Astrocyte (in vitro differentiated cells and primary cell): ENCODE results near the gene NDST4. TPM values are rescaled to one million over a fixed set of nuclear protein-coding genes. Genes with fewer than 3 reads are reported as not detected.

Experiments used
- DNase-seq: peaks from one replicate; pipeline ENCODE4 v3.0.0-alpha.2; 2010; ENCODE audit warnings: low read depth
- FAIRE-seq: peaks from 2 replicates; lab custom pipeline; 2011; peaks lifted over from hg19 to GRCh38; lab: Jason Lieb, UNC
- H2AFZ ChIP-seq: 2 replicates; pipeline ENCODE4 v1.6.0; 2012; ENCODE audit warnings: low read depth, low read length, inconsistent platforms
- H3K27ac ChIP-seq: 2 replicates; pipeline ENCODE4 v1.5.1; 2011; ENCODE audit warnings: low read depth, low read length, inconsistent platforms
- H3K27me3 ChIP-seq: 2 replicates; pipeline ENCODE4 v1.6.0; 2011; ENCODE audit warnings: low read length, inconsistent platforms; ENCODE audit not compliant: insufficient read depth
- H3K36me3 ChIP-seq: 2 replicates; pipeline ENCODE4 v1.5.1; 2011; ENCODE audit warnings: low read length, inconsistent platforms; ENCODE audit not compliant: insufficient read depth
- H3K4me1 ChIP-seq: 2 replicates; pipeline ENCODE4 v1.5.1; 2011; ENCODE audit warnings: low read length, inconsistent platforms; ENCODE audit not compliant: insufficient read depth
- H3K4me2 ChIP-seq: 2 replicates; pipeline ENCODE4 v1.6.0; 2012; ENCODE audit warnings: low read length, inconsistent platforms
- H3K4me3 ChIP-seq: 2 replicates; pipeline ENCODE4 v1.5.1; 2011; ENCODE audit warnings: low read depth, mild to moderate bottlenecking, low read length, inconsistent platforms; ENCODE audit not compliant: insufficient read depth
- H3K79me2 ChIP-seq: 2 replicates; pipeline ENCODE4 v1.6.0; 2012; ENCODE audit warnings: mild to moderate bottlenecking, low read length, inconsistent platforms; ENCODE audit not compliant: insufficient read depth
- H3K9ac ChIP-seq: 2 replicates; pipeline ENCODE4 v1.6.0; 2012; ENCODE audit warnings: mild to moderate bottlenecking, low read length, inconsistent platforms
- H3K9me3 ChIP-seq: 2 replicates; pipeline ENCODE4 v1.5.1; 2012; ENCODE audit warnings: low read depth, mild to moderate bottlenecking, low read length, inconsistent platforms; ENCODE audit not compliant: insufficient read depth
- H4K20me1 ChIP-seq: 2 replicates; pipeline ENCODE4 v1.6.0; 2012; ENCODE audit warnings: low read length, inconsistent platforms; ENCODE audit not compliant: insufficient read depth
- H3K27ac Mint-ChIP-seq: one replicate; pipeline ENCODE4 v1.8.0; 2021; ENCODE audit warnings: mild to moderate bottlenecking, mixed read lengths; ENCODE audit not compliant: unreplicated experiment
- H3K27me3 Mint-ChIP-seq: one replicate; pipeline ENCODE4 v1.8.0; 2021; ENCODE audit warnings: low read depth, mixed read lengths; ENCODE audit not compliant: unreplicated experiment
- H3K36me3 Mint-ChIP-seq: one replicate; pipeline ENCODE4 v1.8.0; 2021; ENCODE audit warnings: low read depth, mixed read lengths; ENCODE audit not compliant: unreplicated experiment
- H3K4me1 Mint-ChIP-seq: one replicate; pipeline ENCODE4 v1.8.0; 2021; ENCODE audit warnings: low read depth, mixed read lengths; ENCODE audit not compliant: unreplicated experiment
- H3K4me3 Mint-ChIP-seq: one replicate; pipeline ENCODE4 v1.8.0; 2021; ENCODE audit warnings: mild to moderate bottlenecking, moderate library complexity, mixed read lengths; ENCODE audit not compliant: unreplicated experiment
- H3K9me3 Mint-ChIP-seq: one replicate; pipeline ENCODE4 v1.8.0; 2021; ENCODE audit warnings: mild to moderate bottlenecking, mixed read lengths; ENCODE audit not compliant: unreplicated experiment
- EZH2 ChIP-seq: IDR thresholded peaks from 2 replicates; pipeline ENCODE4 v1.6.1; 2012; ENCODE audit warnings: mild to moderate bottlenecking, low read length, inconsistent platforms; ENCODE audit not compliant: insufficient read depth
- total RNA-seq: library from RNA; stranded (reverse); gene quantifications from 2 replicates; pipeline ENCODE4 v1.2.1, GENCODE V29; 2021
- TF ChIP-seq, protein P1 (sequence below): IDR thresholded peaks from 2 replicates; pipeline ENCODE4 v1.5.1; 2011; ENCODE audit warnings: low read depth, mild to moderate bottlenecking, inconsistent platforms, low read length, moderate library complexity; ENCODE audit not compliant: insufficient read depth

The NDST4 gene
- total RNA-seq, 1 donor from 2014 or later, result not detected

GRCh38 chr4:115030281-115030680, 83.1 kb downstream of the NDST4 start:
- Histone ChIP-seq H3K4me1 (no peaks in the 10 kb centered on the region), H3K9ac (no peak overlapping the region), H2AFZ (no peak overlapping the region), H3K27ac (no peak overlapping the region), H3K4me3 (no peak overlapping the region), H3K9me3 (no peaks in the 10 kb centered on the region), H3K79me2 (no peaks in the 10 kb centered on the region), H3K27me3 (no peaks in the 10 kb centered on the region), H3K36me3 (no peaks in the 10 kb centered on the region), H4K20me1 (no peaks in the 10 kb centered on the region), H3K4me2 (no peak overlapping the region)
- FAIRE-seq (no peak), DNase-seq (no peak)
- Mint-ChIP-seq H3K4me1 (no peaks in the 10 kb centered on the region), H3K9me3 (no peaks in the 10 kb centered on the region), H3K27ac (no peak overlapping the region), H3K36me3 (no peaks in the 10 kb centered on the region), H3K27me3 (no peaks in the 10 kb centered on the region), H3K4me3 (no peak overlapping the region)
- TF ChIP-seq, protein P1, sequence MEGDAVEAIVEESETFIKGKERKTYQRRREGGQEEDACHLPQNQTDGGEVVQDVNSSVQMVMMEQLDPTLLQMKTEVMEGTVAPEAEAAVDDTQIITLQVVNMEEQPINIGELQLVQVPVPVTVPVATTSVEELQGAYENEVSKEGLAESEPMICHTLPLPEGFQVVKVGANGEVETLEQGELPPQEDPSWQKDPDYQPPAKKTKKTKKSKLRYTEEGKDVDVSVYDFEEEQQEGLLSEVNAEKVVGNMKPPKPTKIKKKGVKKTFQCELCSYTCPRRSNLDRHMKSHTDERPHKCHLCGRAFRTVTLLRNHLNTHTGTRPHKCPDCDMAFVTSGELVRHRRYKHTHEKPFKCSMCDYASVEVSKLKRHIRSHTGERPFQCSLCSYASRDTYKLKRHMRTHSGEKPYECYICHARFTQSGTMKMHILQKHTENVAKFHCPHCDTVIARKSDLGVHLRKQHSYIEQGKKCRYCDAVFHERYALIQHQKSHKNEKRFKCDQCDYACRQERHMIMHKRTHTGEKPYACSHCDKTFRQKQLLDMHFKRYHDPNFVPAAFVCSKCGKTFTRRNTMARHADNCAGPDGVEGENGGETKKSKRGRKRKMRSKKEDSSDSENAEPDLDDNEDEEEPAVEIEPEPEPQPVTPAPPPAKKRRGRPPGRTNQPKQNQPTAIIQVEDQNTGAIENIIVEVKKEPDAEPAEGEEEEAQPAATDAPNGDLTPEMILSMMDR, result no peak
- no peak for TF ChIP-seq EZH2

DNA sequence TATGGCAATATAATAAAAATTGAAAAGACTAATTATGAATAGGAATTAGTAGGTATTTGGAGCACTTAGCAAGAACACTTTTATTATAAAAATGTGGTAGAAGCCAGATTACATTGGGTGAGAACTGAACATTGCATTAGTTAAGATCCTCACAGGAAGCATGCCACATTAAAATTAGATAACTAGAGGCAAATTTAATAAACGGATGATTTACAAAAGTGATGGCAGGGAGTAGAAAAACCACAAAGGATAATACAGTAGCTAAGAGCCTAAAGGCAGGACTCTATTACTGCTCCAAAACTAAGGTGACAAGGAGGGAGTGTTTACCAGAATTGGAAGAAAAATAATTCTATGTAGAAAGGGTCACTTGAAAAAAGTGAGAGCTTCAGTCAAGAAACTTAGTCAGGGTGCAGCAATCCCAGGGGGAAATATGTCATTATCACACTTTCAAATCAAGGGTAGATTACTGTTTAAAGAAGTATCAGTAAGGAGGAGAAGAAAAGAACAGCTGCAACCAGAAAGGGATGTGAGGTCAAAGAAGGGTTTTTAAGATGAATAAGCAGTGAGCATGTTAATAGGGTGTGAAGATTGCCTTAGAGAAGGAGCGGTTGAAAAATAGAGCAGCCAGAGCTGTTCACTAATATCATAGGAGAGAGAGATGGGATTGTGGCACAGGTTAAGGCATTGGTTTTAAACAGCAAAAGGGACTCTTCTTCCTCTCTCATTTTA, 84.6 kb downstream of the NDST4 start:
- no peak overlapping the region for H2AFZ ChIP-seq
- H3K27ac Mint-ChIP-seq, result no peak overlapping the region

More for the DNA sequence above, 84.6 kb downstream of the NDST4 start:
- H3K9ac ChIP-seq, result no peak overlapping the region
- no peaks in the 10 kb centered on the region for H3K27me3 ChIP-seq
- H3K79me2 ChIP-seq, result no peaks in the 10 kb centered on the region
- Mint-ChIP-seq H3K4me1 (no peaks in the 10 kb centered on the region), H3K4me3 (no peak overlapping the region), H3K27me3 (no peaks in the 10 kb centered on the region), H3K9me3 (no peaks in the 10 kb centered on the region), H3K36me3 (no peaks in the 10 kb centered on the region)
- no peaks in the 10 kb centered on the region for H4K20me1 ChIP-seq
- no peak for FAIRE-seq
- no peaks in the 10 kb centered on the region for H3K4me1 ChIP-seq
- TF ChIP-seq EZH2, result no peak
- TF ChIP-seq, protein P1, result no peak
- no peak for DNase-seq
- no peak overlapping the region for H3K4me3 ChIP-seq
- no peaks in the 10 kb centered on the region for H3K36me3 ChIP-seq
- no peak overlapping the region for H3K4me2 ChIP-seq
- H3K9me3 ChIP-seq, result no peaks in the 10 kb centered on the region
- H3K27ac ChIP-seq, result no peak overlapping the region
